B cell (primary cell): Measurements from ENCODE around the gene PLEKHN1. TPM values are rescaled to one million over a fixed set of nuclear protein-coding genes. Genes with fewer than 3 reads are reported as not detected.

Experiments used
- ATAC-seq: fragments of 200-7000 bp; cut with Tn5 transposase; one replicate; pipeline ENCODE4 v1.10.0; 2021; ENCODE audit warnings: low read depth, mild to moderate bottlenecking, moderate number of reproducible peaks, moderate library complexity
- CTCF ChIA-PET: fragments of 350-600 bp; sonication (Branson Sonifier 250); formaldehyde crosslinking; loops from one replicate; lab custom pipeline; 2021; ENCODE audit warnings: antibody characterized with exemption, inconsistent platforms; lab: Charles Lee
- POLR2A ChIA-PET: fragments of 350-600 bp; sonication (Branson Sonifier 250); formaldehyde crosslinking; loops from one replicate; lab custom pipeline; 2021; ENCODE audit warnings: antibody characterized with exemption; lab: Charles Lee
- DNase-seq: peaks from one replicate; pipeline ENCODE4 v3.0.0; 2013
- H2AFZ ChIP-seq: 2 replicates; pipeline ENCODE4 v1.6.1; 2012; ENCODE audit warnings: mild to moderate bottlenecking, low read depth, low read length; ENCODE audit not compliant: insufficient read depth, poor library complexity, severe bottlenecking
- H3K27ac ChIP-seq, 2 donors: 1 replicate in 1 of 2; 2 replicates in 1 of 2; pipeline ENCODE4 v1.5.1; 2012 to 2013; ENCODE audit warnings: low read length in 2 of 2, mild to moderate bottlenecking in 2 of 2, moderate library complexity in 1 of 2
- H3K27me3 ChIP-seq, 4 experiments: fragments of 200-600 bp in 1 of 4; sonication (generic) in 1 of 4; replicated peaks in 1 of 4; 1 replicate in 2 of 4; 2 replicates in 2 of 4; pipeline versions ENCODE4 v1.6.1 to v1.7.0; 2013 to 2016; ENCODE audit warnings: low read length in 3 of 4, mild to moderate bottlenecking in 2 of 4, mixed read lengths in 1 of 4, moderate library complexity in 1 of 4; ENCODE audit not compliant: insufficient read depth in 4 of 4, control insufficient read depth in 3 of 4; ENCODE audit errors: control extremely low read depth in 1 of 4
- H3K36me3 ChIP-seq, 2 experiments: replicated peaks in 1 of 2; 1 replicate in 1 of 2; 2 replicates in 1 of 2; pipeline versions ENCODE4 v1.6.1 to v1.7.1; 2013; ENCODE audit warnings: low read length in 1 of 2; ENCODE audit not compliant: insufficient read depth in 2 of 2, control insufficient read depth in 1 of 2; ENCODE audit errors: control extremely low read depth in 1 of 2, extremely low read depth in 1 of 2
- H3K4me1 ChIP-seq, 2 donors: fragments of 200-600 bp in 1 of 2; sonication (generic) in 1 of 2; 1 replicate in 1 of 2; 2 replicates in 1 of 2; pipeline versions ENCODE4 v1.5.1 to v1.6.1; 2013 to 2017; ENCODE audit warnings: low read length in 2 of 2; ENCODE audit not compliant: control insufficient read depth in 2 of 2, insufficient read depth in 2 of 2
- H3K4me2 ChIP-seq: replicated peaks from 2 replicates; pipeline ENCODE3; 2012; ENCODE audit warnings: mild to moderate bottlenecking, low read depth, low read length; ENCODE audit not compliant: poor library complexity, severe bottlenecking
- H3K4me3 ChIP-seq, 5 experiments: fragments of 200-600 bp in 1 of 5; sonication (generic) in 1 of 5; 1 replicate in 3 of 5; 2 replicates in 2 of 5; pipeline versions ENCODE4 v1.5.1 to v1.7.0; 2011 to 2016; ENCODE audit warnings: low read length in 4 of 5, mild to moderate bottlenecking in 4 of 5, low read depth in 2 of 5, control low read depth in 1 of 5, moderate library complexity in 1 of 5; ENCODE audit not compliant: insufficient read depth in 1 of 5; ENCODE audit errors: control extremely low read depth in 1 of 5, extremely low read depth in 1 of 5
- H3K79me2 ChIP-seq: fragments of 200-600 bp; sonication (generic); one replicate; pipeline ENCODE4 v1.6.0; 2016; ENCODE audit warnings: low read length; ENCODE audit not compliant: control insufficient read depth, insufficient read depth
- H3K9ac ChIP-seq: fragments of 200-600 bp; sonication (generic); 2 replicates; pipeline ENCODE4 v1.6.1; 2017; ENCODE audit warnings: mild to moderate bottlenecking, low read length, moderate library complexity
- H3K9me3 ChIP-seq, 3 donors: one replicate each; pipeline versions ENCODE4 v1.6.1 to v1.7.1; 2013; ENCODE audit warnings: low read length in 2 of 3; ENCODE audit not compliant: control insufficient read depth in 2 of 3, insufficient read depth in 1 of 3; ENCODE audit errors: control extremely low read depth in 1 of 3
- H4K20me1 ChIP-seq: 2 replicates; pipeline ENCODE4 v1.6.0; 2012; ENCODE audit warnings: mild to moderate bottlenecking, low read length; ENCODE audit not compliant: insufficient read depth, control insufficient read depth, poor library complexity, severe bottlenecking
- H3K27ac Mint-ChIP-seq: one replicate; pipeline ENCODE4 v1.8.0; 2021; ENCODE audit warnings: mixed read lengths
- H3K27me3 Mint-ChIP-seq: one replicate; pipeline ENCODE4 v1.8.0; 2021; ENCODE audit warnings: mixed read lengths
- H3K4me1 Mint-ChIP-seq: one replicate; pipeline ENCODE4 v1.8.0; 2021; ENCODE audit warnings: mixed read lengths
- H3K4me3 Mint-ChIP-seq: one replicate; pipeline ENCODE4 v1.8.0; 2021; ENCODE audit warnings: mixed read lengths
- H3K9me3 Mint-ChIP-seq: one replicate; pipeline ENCODE4 v1.8.0; 2022; ENCODE audit warnings: mixed read lengths; ENCODE audit not compliant: insufficient read depth
- EZH2 ChIP-seq: IDR thresholded peaks from 2 replicates; pipeline ENCODE4 v1.6.1; 2012; ENCODE audit warnings: borderline replicate concordance, low read depth, mild to moderate bottlenecking, moderate library complexity, low read length; ENCODE audit not compliant: insufficient read depth, poor library complexity, severe bottlenecking
- WGBS: methylation state at CpG from one replicate; pipeline ENCODE4 v1.1.5; 2013; ENCODE audit warnings: missing lambda C conversion rate; ENCODE audit not compliant: insufficient coverage; 5-methylcytosine and 5-hydroxymethylcytosine counted together
- intact Hi-C: fragments of 100-400 bp; cut with micrococcal nuclease; formaldehyde crosslinking; loops from one replicate; pipeline ENCODE4 v1.10.0; 2022
- polyA plus RNA-seq: library from polyadenylated mRNA; depleted of rRNA; stranded (reverse); fragments of >200 nt; gene quantifications from 2 replicates; pipeline ENCODE4 v1.2.3, GENCODE V29; 2012
- total RNA-seq, 2 donors: library from RNA; stranded (reverse); fragments of 120-200 nt in 1 of 2; gene quantifications; 1 replicate in 1 of 2; 2 replicates in 1 of 2; pipeline versions ENCODE4 v1.2.3 to v1.2.4, GENCODE V29; 2013 to 2022
- TF ChIP-seq, protein P1 (sequence below): fragments of 200-600 bp; IDR thresholded peaks from one replicate; pipeline ENCODE4 v1.8.0; 2022; ENCODE audit warnings: antibody characterized with exemption, mild to moderate bottlenecking

Gene PLEKHN1
- total and polyA plus RNA-seq, 2 donors (not counting 1 experiment from before 2014, with no cell fraction given): 0.36 to 1.1 TPM

GRCh38 chr1:997993-998744 lies 31.9 kb downstream of the PLEKHN1 start:
- intact Hi-C loops: no loop called here
- ATAC-seq: no peak
- Mint-ChIP-seq H3K27ac (no peak overlapping the region), H3K4me1 (peaks cover 16% of the 10 kb centered on the region), H3K27me3 (peaks cover 20% of the 10 kb centered on the region), H3K9me3 (no peaks in the 10 kb centered on the region), H3K4me3 (peak overlapping the region; percentile 56)
- Histone ChIP-seq H3K36me3 (no peaks in the 10 kb centered on the region), H4K20me1 (no peaks in the 10 kb centered on the region), H3K4me2 (peak overlapping the region; percentile 99), H3K9ac (no peak overlapping the region), H3K27ac (no peak overlapping the region), H3K9me3 (peaks cover 0 to 27% (median 0%) of the 10 kb centered on the region in 3 donors), H3K4me3 (no peak overlapping the region), H3K27me3 (peaks cover 0 to 68% (median 28%) of the 10 kb centered on the region in 4 experiments), H3K4me1 (peaks cover 33 to 43% of the 10 kb centered on the region in 2 donors), H2AFZ (no peak overlapping the region), H3K79me2 (no peaks in the 10 kb centered on the region)
- ChIA-PET POLR2A (interaction anchor here (0.5 kb wide), 1 partner anchor 1247 kb away, joined by 7 read pairs; no protein-coding TSS in a partner anchor), CTCF (interaction anchor here (1.5 kb wide), 1 partner anchor 14 kb away, joined by 6 read pairs; no protein-coding TSS in a partner anchor)
- 9% methylated on average over 75 of the region's 75 CpGs for WGBS
- peak; percentile 58 for DNase-seq
- TF ChIP-seq EZH2: peak; percentile 72
- TF ChIP-seq, protein P1, sequence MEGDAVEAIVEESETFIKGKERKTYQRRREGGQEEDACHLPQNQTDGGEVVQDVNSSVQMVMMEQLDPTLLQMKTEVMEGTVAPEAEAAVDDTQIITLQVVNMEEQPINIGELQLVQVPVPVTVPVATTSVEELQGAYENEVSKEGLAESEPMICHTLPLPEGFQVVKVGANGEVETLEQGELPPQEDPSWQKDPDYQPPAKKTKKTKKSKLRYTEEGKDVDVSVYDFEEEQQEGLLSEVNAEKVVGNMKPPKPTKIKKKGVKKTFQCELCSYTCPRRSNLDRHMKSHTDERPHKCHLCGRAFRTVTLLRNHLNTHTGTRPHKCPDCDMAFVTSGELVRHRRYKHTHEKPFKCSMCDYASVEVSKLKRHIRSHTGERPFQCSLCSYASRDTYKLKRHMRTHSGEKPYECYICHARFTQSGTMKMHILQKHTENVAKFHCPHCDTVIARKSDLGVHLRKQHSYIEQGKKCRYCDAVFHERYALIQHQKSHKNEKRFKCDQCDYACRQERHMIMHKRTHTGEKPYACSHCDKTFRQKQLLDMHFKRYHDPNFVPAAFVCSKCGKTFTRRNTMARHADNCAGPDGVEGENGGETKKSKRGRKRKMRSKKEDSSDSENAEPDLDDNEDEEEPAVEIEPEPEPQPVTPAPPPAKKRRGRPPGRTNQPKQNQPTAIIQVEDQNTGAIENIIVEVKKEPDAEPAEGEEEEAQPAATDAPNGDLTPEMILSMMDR: no peak

- peaks cover 33 to 43% of the 10 kb centered on the region in 2 donors for H3K4me1 ChIP-seq
- DNase-seq: no peak
- H3K4me3 Mint-ChIP-seq: peak overlapping the region; percentile 41
Measured at GRCh38 chr1:998745-998994, 32.4 kb downstream of the PLEKHN1 start.

More at GRCh38 chr1:998745-998994, 32.4 kb downstream of the PLEKHN1 start:
- Histone ChIP-seq H3K27me3 (peaks cover 0 to 68% (median 32%) of the 10 kb centered on the region in 4 experiments), H3K9ac (peak overlapping the region; percentile 70), H3K9me3 (peaks cover 0 to 26% (median 0%) of the 10 kb centered on the region in 3 donors), H3K4me2 (peak overlapping the region; percentile 99), H3K27ac (no peak overlapping the region), H3K36me3 (no peaks in the 10 kb centered on the region), H3K79me2 (no peaks in the 10 kb centered on the region), H3K4me3 (peak overlapping the region in 2 of 5 experiments; percentile 26 to 60), H2AFZ (no peak overlapping the region), H4K20me1 (no peaks in the 10 kb centered on the region)
- ChIA-PET CTCF (no interaction called here), POLR2A (no interaction called here)
- Mint-ChIP-seq H3K27me3 (peaks cover 24% of the 10 kb centered on the region), H3K27ac (no peak overlapping the region), H3K4me1 (peaks cover 16% of the 10 kb centered on the region), H3K9me3 (no peaks in the 10 kb centered on the region)
- WGBS: 8% methylated on average over 7 of the region's 27 CpGs
- intact Hi-C loops: no loop called here
- no peak for TF ChIP-seq EZH2
- TF ChIP-seq, protein P1: no peak
- ATAC-seq: no peak
